PC-9 (cell line): ENCODE data around the gene ANKRD6.

Experiments used
- EZH2 ChIP-seq: fragments of 200-600 bp; sonication (generic); IDR thresholded peaks from 2 replicates; pipeline ENCODE4 v1.8.0; 2017; ENCODE audit warnings: antibody characterized with exemption, low read depth
- TF ChIP-seq, protein P1 (sequence below): fragments of 200-600 bp; sonication (generic); conservative IDR thresholded peaks from 2 replicates; pipeline ENCODE4 v1.6.1; 2017; ENCODE audit warnings: mixed run types, antibody characterized with exemption, mild to moderate bottlenecking, moderate library complexity

DNA sequence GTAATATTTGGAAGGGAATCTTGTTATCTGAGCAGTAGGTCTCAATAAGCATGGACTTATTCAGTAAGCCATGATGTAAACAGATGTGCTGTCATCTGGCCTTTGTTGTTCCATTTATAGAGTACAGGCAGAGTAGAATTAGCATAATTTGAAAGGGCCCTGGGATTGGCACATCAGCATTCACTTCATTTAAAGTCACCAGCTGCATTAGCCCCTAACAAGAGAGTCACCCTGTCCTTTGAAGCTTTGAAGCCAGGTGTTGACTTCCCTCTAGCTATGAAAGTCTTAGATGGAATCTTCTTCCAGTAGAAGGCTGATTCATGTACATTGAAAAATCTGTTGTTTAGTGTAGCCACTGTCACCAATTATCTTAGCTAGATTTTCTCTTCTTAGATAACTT lies 95.9 kb downstream of the ANKRD6 start:
- TF ChIP-seq, protein P1, sequence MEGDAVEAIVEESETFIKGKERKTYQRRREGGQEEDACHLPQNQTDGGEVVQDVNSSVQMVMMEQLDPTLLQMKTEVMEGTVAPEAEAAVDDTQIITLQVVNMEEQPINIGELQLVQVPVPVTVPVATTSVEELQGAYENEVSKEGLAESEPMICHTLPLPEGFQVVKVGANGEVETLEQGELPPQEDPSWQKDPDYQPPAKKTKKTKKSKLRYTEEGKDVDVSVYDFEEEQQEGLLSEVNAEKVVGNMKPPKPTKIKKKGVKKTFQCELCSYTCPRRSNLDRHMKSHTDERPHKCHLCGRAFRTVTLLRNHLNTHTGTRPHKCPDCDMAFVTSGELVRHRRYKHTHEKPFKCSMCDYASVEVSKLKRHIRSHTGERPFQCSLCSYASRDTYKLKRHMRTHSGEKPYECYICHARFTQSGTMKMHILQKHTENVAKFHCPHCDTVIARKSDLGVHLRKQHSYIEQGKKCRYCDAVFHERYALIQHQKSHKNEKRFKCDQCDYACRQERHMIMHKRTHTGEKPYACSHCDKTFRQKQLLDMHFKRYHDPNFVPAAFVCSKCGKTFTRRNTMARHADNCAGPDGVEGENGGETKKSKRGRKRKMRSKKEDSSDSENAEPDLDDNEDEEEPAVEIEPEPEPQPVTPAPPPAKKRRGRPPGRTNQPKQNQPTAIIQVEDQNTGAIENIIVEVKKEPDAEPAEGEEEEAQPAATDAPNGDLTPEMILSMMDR = no peak
- TF ChIP-seq EZH2 = no peak
